ENCODE results near the gene NFKB1. TPM values are rescaled to one million over a fixed set of nuclear protein-coding genes. Genes with fewer than 3 reads are reported as not detected.

The NFKB1 gene
- total and polyA plus RNA-seq, 9 of the 15 experiments (the other 6 are each of a cell fraction or from before 2014, with no cell fraction given): 2.4 to 14.5 (median 10.3) TPM

DNA sequence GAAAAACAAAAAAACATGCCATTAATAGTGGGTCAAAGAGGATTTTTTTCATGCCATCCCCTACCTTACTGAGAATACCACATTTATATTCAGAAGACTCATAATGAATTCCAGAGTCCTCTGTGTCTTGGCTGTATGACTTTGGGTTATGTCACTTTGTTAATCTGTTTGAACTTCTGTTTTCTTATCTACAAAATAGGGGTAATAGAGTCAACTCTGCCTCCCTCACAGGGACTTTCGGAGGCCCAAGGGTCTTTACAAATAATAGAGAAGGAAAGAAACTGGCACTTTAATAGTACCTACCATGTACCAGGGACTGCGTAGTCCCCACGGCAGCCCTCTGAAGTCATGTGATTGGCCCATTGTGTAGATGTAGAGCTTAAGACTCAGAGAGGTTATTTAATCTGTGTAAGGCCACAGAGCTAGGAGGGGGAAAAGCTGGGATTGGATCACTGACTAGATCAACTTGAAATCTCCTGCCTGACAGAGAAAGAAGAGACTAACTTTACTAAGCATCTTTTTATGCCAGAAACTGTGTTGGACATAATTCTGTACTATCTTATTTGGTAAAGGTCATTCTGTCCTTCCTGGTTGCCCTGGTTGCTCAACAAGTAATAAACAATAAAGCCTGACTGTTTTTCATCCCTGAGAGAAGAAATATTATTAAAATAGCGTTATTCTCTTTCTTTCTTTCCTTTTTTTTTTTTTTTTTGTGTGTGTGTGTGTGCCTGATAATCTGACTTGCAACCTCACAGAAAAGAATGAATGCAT is 59.6 kb downstream of the NFKB1 start (continued):
- TF ChIP-seq, protein P1, sequence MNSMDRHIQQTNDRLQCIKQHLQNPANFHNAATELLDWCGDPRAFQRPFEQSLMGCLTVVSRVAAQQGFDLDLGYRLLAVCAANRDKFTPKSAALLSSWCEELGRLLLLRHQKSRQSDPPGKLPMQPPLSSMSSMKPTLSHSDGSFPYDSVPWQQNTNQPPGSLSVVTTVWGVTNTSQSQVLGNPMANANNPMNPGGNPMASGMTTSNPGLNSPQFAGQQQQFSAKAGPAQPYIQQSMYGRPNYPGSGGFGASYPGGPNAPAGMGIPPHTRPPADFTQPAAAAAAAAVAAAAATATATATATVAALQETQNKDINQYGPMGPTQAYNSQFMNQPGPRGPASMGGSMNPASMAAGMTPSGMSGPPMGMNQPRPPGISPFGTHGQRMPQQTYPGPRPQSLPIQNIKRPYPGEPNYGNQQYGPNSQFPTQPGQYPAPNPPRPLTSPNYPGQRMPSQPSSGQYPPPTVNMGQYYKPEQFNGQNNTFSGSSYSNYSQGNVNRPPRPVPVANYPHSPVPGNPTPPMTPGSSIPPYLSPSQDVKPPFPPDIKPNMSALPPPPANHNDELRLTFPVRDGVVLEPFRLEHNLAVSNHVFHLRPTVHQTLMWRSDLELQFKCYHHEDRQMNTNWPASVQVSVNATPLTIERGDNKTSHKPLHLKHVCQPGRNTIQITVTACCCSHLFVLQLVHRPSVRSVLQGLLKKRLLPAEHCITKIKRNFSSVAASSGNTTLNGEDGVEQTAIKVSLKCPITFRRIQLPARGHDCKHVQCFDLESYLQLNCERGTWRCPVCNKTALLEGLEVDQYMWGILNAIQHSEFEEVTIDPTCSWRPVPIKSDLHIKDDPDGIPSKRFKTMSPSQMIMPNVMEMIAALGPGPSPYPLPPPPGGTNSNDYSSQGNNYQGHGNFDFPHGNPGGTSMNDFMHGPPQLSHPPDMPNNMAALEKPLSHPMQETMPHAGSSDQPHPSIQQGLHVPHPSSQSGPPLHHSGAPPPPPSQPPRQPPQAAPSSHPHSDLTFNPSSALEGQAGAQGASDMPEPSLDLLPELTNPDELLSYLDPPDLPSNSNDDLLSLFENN (IDR thresholded peaks at IDR 0.05; ENCODE audit: low read depth in 2 of 2, low read length in 2 of 2): no peak
- TF ChIP-seq TCF3 (CRISPR knock-in tag; IDR thresholded peaks at IDR 0.05) (0 out of 2 replicates have a peak, but pooled peaks have one; percentile 4), COPS2 (conservative IDR thresholded peaks at IDR 0.05) (no peak), C11orf30 (IDR thresholded peaks at IDR 0.05; ENCODE audit: low read depth) (no peak), PHB (CRISPR knock-in tag; IDR thresholded peaks at IDR 0.05) (no peak), MTA3 (IDR thresholded peaks at IDR 0.05; ENCODE audit: borderline replicate concordance) (no peak), MCM2 (IDR thresholded peaks at IDR 0.05; ENCODE audit: low read depth) (no peak), SMARCA4 (IDR thresholded peaks at IDR 0.05) (0 out of 2 replicates have a peak, but pooled peaks have one; percentile 10), PTBP1 (IDR thresholded peaks at IDR 0.05; ENCODE audit: low read depth, low read length) (no peak), FOXK2 (conservative IDR thresholded peaks at IDR 0.05 in 1 of 2, IDR thresholded peaks at IDR 0.05 in 1 of 2; ENCODE audit: low read depth in 2 of 2) (no peak), FOXP1 (CRISPR knock-in tag; IDR thresholded peaks at IDR 0.05) (no peak), ARID1B (IDR thresholded peaks at IDR 0.05) (peak; percentile 59), NUFIP1 (IDR thresholded peaks at IDR 0.05; ENCODE audit: partially characterized antibody) (no peak), PRMT5 (CRISPR knock-in tag; IDR thresholded peaks at IDR 0.05) (no peak)
- TF ChIP-seq, protein P2, sequence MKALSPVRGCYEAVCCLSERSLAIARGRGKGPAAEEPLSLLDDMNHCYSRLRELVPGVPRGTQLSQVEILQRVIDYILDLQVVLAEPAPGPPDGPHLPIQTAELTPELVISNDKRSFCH (CRISPR knock-in tag; IDR thresholded peaks at IDR 0.05): no peak
- TF ChIP-seq, protein P2 (tag; IDR thresholded peaks at IDR 0.05): peak; percentile 28; the same call in 1 of the 2 replicates
- TF ChIP-seq, protein P3, sequence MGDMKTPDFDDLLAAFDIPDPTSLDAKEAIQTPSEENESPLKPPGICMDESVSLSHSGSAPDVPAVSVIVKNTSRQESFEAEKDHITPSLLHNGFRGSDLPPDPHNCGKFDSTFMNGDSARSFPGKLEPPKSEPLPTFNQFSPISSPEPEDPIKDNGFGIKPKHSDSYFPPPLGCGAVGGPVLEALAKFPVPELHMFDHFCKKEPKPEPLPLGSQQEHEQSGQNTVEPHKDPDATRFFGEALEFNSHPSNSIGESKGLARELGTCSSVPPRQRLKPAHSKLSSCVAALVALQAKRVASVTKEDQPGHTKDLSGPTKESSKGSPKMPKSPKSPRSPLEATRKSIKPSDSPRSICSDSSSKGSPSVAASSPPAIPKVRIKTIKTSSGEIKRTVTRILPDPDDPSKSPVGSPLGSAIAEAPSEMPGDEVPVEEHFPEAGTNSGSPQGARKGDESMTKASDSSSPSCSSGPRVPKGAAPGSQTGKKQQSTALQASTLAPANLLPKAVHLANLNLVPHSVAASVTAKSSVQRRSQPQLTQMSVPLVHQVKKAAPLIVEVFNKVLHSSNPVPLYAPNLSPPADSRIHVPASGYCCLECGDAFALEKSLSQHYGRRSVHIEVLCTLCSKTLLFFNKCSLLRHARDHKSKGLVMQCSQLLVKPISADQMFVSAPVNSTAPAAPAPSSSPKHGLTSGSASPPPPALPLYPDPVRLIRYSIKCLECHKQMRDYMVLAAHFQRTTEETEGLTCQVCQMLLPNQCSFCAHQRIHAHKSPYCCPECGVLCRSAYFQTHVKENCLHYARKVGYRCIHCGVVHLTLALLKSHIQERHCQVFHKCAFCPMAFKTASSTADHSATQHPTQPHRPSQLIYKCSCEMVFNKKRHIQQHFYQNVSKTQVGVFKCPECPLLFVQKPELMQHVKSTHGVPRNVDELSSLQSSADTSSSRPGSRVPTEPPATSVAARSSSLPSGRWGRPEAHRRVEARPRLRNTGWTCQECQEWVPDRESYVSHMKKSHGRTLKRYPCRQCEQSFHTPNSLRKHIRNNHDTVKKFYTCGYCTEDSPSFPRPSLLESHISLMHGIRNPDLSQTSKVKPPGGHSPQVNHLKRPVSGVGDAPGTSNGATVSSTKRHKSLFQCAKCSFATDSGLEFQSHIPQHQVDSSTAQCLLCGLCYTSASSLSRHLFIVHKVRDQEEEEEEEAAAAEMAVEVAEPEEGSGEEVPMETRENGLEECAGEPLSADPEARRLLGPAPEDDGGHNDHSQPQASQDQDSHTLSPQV (IDR thresholded peaks at IDR 0.05): no peak
- TF ChIP-seq, protein P4, sequence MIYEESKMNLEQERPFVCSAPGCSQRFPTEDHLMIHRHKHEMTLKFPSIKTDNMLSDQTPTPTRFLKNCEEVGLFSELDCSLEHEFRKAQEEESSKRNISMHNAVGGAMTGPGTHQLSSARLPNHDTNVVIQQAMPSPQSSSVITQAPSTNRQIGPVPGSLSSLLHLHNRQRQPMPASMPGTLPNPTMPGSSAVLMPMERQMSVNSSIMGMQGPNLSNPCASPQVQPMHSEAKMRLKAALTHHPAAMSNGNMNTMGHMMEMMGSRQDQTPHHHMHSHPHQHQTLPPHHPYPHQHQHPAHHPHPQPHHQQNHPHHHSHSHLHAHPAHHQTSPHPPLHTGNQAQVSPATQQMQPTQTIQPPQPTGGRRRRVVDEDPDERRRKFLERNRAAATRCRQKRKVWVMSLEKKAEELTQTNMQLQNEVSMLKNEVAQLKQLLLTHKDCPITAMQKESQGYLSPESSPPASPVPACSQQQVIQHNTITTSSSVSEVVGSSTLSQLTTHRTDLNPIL (CRISPR knock-in tag; IDR thresholded peaks at IDR 0.05): no peak

Data from K562 (cell line).